Measurements from ENCODE around the gene PLA2G4E.

Gene PLA2G4E

DNA sequence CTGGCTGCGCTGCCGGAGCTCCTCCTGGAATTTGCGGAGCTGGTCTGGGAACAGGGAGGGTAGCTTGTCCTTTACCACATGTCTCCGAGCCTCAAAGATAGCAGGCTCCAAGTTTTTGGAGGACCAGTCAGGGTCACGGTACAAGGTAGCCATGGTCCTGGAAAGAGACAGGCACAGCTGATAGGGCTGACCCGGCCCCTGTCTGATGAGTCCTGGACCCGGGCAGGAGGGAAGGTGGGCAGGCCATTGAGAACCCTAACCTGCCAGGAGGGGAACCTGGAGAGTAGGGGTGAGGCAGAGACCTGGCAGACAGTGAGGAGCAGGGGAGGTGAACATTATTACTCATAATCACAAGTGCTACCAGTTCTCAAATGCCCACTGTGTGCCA, 28.0 kb downstream of the PLA2G4E start:
- no peak for DNase-seq (ENCODE audit: low read depth in 2 of 3, low spot score in 1 of 3)

DNA sequence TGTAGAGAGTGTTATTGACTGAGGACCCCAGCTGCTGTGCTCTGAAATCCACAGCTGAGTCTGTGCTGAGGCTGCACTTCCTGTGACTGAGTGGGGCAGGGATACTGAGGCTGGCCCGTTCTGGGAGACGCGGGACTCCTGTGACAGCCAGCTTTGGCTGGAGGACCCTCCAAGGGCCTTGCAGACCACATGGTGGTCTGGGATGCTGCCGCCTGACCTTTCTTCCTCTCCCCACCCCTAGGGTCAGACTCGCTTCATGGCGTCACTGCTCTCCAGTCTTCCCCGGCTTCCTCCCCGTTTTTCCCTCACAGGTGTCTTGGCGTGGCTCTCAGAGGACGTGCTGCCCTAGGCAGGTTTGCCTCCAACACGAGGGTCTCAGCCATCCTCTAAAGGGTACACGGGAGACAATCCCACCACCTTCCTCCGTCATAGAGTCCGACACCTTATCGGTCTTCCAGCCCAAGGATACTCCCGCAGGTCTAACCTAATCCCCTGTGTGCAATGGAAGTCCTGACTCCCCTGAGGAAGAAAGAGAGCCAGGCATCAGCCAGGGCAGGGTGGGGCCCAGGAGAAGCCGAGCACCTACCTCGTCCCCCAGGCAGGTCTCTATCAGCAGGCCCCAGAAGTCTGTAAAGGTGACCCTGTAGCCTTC, 28.6 kb downstream of the PLA2G4E start:
- no peak for DNase-seq (ENCODE audit: low read depth in 2 of 3, low spot score in 1 of 3)

DNA sequence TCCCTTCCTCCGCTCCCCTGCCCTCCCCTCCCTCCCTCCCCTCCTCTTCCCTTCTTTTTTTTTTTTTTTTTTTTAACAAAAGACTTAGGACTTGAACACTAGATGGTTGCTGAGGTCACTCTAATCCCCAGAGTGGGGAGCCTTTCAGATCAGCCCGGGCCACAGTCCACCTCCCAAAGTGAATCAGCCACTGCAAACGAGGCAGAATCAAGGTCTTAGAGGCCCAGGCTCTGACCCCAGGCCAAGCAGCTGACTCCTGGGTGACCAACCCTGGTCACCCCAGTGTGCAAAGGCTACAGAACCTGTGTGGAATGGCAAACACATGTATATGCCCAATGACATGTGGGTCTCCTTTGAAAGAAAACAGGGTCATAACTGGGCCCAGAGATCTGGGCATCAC, 30.2 kb downstream of the PLA2G4E start:
- DNase-seq (ENCODE audit: low read depth in 2 of 3, low spot score in 1 of 3) = no peak

DNA sequence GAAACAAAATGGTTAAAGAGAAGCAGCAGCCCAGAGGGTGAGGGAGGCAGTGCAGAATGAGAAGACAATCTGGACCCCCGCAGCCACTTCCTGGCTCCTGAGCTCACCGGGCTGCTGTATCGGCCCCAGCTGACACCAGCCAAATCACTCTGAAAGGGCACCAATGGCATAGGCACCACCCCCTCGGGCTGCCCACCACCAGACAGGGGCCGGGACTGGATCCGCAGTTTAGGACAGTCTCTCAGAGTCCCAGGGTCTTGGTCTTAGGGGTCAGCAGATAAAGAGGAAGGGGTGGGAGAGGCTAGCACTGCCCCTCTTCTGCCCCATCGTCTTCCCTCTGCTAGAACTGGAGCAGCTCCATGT, 30.6 kb downstream of the PLA2G4E start:
- no peak for DNase-seq (ENCODE audit: low read depth in 2 of 3, low spot score in 1 of 3)

DNA sequence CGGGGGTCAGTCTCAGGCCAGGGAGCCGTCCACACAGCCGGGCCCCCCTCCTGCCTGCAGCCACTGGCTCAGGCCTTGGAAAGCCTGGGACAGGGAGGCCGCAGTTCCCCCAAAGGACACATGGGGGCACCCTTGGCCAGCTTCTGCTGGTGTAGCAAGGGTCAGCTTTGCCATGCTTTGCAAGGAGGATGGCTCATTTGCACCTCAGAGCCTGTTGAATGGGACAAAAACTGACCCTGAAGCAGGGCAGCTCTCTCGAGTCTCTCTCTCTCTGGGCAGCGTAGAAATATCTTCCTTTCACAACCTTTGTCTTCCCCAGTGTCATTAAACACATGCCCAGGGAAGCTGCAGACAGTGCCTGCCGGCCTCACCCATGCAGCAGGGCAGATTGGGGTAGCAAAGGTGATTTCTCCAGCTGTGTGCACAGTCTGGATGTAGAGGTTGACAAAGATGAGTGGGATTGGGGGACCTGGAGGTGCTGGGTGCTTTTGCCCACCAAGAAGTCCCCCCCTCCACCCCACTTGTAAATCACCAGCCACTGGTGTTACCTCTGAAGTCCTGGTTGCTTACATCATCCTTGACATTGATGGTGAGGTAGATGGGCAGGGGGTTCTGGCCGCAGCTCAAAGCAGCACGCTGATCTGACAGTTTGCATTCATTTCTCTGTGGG, 31.1 kb downstream of the PLA2G4E start:
- peak; percentile 81 to 94 (median 83) for DNase-seq (ENCODE audit: low read depth in 2 of 3, low spot score in 1 of 3)

DNA sequence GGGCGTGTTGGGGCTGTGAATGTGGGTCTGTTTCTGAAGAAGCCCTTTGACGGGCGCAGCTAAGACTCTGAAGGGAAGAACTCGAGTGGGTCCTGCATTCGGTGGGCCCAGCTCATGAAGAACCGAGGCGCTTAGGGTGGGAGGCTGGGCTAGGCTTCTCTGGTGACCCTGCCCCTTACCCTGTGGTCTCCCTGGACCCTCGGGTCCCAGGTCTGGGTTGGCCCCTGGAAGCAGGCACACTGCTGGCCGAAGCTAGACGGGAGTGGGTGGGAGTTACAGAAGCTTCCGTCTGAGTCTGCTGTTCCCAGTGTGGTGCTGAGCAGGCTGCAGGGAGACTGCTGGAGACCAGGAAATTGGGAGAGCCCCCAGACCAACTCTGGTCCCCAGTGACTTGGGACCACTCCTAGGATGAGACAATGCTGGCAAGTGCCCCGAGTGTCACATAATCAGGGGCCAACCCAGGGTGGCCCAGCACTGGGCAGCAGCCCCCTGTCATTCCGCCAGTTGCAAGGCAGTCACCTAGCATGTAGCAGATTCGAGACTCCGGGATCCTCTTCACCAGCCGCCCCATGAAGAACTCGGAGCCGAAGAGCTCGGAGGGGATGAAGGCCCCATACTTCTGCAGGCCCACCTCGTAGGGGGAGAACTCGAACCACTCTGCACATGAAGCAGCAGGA, 31.8 kb downstream of the PLA2G4E start:
- no peak for DNase-seq (ENCODE audit: low read depth in 2 of 3, low spot score in 1 of 3)

DNA sequence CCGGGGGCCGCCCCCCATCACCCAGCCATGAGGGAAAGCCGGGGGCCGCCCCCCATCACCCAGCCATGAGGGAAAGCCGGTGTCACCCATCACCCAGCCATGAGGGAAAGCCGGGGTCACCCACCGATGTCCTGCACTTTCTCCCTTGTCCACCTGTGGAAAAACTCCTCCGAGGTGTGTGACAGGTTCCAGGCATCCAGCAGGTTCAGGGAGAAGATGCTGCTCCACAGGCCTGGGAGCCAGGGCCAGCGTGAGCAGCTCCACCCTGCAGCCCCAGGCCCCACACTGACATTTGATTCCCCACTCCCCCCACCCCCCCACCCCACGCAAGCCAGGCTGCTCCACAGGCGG, 32.9 kb downstream of the PLA2G4E start:
- DNase-seq (ENCODE audit: low read depth in 2 of 3, low spot score in 1 of 3) = no peak

DNA sequence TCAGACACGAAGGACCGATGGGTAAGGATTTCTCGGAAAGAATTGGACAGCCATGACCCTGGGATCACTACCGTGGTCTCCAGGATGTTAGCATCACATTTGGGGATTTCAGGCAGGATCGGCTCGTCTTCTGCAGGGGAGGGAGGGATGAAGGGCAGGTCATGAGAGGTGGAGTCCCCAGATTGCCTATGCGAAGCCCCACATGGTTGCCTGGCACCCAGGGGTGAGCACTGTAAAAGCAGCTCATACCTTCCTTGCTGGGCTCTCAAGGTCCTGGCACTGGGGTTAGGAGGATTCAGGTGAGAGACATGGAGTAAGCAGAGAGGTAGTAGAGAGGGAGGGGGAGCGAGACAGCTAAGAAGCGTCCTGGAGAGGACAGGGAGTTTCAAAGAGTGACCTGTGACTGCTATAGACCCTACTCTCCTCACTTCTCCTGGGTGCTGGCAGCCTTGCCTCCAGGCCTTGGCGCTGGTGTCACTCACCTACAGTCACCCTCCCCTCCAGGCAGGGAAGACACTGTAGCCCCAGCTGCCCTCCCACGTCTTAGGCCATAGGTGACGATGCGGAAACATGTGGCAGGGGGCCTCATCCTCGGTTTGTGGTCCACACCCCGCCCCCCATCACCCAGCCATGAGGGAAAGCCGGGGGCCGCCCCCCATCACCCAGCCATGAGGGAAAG, 33.5 kb downstream of the PLA2G4E start:
- DNase-seq (ENCODE audit: low read depth in 2 of 3, low spot score in 1 of 3) = no peak

DNA sequence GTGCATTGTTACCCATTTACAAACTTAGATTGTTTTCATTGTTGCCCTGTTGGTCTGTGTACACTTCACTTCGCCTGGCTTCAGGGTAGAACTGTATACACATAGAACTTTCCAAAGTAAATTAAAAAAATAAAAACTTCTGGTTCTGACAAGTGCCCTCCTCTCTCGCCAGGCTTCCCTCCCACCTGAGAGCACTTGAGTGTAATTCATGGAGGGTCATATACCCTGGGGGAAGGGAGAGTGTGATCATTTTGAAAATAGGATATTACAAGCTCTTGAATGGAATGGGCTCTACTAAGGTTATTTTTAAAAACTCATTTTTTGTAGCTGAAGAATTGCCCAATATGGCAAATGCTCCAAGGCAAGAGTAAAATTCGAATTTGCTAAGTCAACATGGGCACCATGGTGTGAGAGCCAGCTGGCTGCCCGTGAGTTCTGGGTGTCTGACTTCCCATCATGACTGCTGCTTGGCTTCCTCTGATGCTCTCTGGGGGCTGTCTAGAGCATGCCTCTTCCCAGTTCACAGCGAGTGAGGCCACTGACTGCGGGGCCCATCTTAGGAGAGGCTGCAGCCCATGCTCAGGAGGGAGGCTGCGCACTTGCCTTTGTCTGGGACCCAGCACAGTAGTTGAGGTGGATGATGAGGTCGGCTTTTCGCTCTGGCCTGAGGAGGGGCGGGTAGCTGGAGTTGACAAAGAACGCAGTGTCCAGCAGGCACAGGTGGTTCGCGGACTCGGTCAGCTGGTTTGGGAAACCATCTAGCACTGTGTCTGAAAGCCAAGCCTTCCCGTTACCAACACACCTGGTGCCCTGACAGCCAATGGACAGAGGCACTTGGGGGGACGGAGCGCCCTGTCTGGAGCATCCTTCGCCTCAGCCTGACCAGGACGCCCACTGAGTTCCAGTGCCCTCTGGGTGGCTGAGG, 35.3 kb downstream of the PLA2G4E start:
- DNase-seq (ENCODE audit: low read depth in 2 of 3, low spot score in 1 of 3) = no peak

DNA sequence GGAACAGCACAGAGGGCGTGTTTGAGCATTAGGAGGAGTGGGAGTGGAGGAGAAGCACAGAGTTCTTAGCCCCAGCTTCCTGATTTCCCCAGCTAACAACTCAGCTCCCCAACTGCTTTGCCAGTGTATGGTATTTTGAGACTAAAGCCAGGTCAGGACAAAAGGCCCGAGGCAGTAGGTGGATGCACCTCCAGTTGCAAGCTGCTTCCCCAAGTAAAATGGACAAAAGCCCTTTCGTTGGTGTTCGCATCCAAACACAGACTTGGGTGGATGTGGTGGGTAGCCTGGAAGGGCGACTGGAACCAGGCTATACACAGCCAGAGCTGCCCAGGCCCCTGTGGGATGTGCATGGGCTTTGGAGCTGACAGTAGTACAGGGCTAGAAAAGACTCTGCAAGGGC, 36.2 kb downstream of the PLA2G4E start:
- no peak for DNase-seq (ENCODE audit: low read depth in 2 of 3, low spot score in 1 of 3)

DNA sequence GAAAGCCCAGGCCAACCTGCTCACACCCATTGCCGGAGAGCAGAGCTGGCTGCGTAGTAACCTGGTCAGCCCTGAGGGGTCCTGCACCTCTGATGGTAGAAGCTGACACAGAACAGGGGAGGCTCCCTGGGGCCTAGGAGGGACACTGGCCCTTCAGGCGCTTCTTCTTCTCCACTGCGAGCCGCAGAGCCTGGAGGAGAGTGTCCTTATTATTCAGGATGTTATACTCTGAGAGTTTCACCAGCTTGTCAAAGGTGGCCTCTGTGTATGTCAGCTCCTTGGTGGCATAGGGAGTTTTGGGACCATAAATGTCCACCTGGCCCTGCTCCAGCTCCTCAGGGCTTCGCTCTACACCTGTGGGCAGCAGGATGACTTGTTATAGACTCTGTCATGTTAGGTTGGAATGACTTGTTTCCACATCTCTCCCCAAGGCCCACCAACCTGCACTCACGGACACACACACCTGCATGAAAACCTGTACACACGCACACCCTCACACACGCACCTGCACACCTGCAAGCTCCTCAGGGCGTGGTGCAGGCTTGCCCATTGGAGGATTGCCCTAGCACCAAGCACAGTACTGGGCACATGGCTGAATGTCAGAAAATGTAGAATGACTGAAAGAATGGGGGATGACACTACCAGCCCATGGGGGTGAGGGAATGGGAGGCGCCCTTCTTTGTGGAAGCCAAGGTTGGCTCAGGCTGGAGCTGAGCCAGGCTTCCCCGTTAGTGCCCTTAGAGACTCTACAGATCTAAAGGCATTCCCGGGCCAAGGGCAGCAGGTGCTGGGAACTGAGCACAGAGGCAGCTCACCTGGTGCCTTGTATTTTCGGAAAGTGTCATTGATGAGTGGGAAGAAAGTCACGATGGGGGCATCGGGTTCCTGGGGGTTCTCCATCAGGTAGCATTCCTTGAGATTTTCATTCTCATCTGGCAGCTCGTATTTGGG, 36.9 kb downstream of the PLA2G4E start:
- no peak for DNase-seq (ENCODE audit: low read depth in 2 of 3, low spot score in 1 of 3)

DNA sequence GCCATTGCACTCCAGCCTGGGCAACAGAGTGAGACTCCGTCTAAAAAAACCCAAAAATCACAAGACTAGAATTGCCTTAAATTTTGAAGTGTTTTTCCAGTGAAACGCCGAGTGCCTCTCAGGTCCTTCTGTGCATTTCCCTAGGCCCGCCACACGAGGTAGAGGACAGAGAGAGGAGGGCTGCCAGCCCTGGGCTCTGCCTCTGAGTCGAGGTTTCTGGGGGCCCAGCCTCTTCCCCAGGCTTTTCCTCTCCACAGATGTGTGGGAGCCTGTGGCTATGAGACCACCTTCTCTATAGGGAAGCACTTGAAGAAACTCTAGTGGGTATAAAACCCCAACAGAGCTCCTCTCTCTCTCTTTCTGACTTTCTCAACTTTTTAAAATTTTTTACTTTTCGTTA, 37.6 kb downstream of the PLA2G4E start:
- no peak for DNase-seq (ENCODE audit: low read depth in 2 of 3, low spot score in 1 of 3)

DNA sequence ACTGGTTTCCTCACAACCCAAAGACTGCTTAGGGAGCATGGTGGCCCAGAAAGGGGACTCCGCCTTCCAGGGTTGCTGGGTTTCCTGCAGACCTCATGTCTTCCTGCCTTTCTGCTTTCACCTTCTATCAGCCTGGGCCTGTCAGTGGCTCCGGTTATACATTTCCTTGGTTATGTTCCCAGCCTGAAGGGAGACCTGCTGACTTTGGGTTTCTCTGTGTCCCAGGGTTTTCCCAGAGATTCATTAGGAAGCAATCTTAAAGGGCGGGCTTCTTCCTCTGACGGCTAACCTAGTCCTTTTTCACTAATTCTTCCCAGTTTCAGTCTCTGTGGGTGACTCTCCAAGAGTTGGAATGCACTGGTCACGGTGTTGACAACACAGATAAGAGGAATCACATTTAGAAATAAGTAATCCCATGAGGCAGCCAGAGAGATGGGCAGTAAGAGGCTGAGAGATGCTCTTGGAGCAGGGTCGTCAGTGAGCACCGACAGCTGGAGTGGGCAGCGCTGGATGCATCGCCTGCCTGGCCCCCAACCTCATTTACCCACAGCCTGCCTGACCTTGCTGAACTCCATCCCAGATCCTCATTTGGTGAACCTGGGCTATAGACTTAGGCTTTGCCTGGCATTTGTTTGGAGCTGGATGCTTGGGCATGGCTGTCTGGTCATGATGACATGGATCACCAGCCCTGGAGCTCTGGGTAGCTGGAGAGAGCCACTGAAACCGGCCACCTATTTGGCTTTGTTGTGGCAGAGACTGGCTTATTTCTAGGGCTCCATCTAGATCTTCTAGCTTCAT, 38.5 kb downstream of the PLA2G4E start:
- no peak for DNase-seq (ENCODE audit: low read depth in 2 of 3, low spot score in 1 of 3)

DNA sequence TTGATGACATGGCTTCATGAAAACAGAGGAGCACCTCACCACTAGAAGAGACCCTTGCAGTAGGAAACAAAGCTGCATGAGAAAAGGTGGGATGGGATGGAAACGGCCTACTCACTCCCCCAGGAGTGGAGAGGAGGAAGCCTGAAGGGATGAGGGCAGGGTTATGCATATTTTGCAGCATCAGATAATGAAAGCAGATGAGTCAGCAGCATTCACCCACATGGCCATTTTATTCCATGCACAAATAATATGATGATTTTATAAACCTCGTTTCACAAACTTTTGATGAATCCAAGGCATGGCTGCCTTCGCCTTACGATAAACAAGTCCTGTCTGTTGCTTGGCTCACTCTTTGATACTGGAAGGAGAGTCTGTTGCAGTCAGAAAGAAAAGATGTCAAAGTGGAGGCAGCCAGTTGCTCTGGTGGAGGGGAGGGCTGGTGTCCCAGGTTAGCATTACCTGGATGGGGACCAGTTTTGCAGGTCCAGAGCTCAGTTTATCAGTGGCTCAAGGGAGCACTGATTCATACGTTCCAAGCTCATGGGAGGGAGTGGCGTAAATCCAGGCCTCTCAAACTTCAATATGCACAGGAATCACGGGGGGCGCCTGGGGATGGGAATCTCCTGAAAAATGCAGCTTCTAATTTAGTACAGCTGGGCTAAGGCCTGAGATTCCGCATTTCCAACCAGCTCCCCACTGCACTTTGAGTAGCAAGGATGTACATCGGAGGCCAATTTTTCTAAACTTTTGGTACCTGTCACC, 39.3 kb downstream of the PLA2G4E start:
- no peak for DNase-seq (ENCODE audit: low read depth in 2 of 3, low spot score in 1 of 3)

DNA sequence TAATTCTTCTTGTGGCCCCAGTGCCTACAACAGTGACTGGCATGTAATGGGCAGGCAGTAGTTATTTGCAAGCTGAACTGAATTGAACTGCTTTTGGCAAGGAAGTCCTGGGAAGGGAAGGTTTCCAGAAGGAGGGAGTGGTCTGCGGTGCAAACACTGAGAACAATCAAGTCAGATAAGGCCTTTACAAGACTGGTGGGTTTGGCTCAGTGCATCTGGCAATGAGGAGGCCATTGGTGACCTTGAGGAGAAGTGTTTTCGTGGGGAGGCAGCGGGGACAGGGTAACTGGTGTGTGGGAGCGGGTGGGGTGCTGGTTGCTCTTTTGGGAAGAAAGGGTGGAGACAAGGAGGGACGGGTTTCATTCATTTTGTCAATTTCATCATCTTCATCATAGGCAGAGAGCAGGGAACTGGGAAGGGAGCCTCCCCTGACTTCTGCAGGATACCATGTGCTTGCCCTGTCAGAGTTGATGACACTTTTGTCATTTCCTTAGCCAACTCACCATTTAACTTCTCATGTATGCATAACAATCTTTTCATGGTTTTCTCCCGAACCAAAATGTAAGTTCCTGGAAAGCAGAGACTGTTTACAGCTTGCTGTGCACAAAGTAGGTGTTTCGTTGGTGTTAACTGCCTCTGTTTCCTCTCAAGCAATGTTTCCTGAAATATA, 40.1 kb downstream of the PLA2G4E start:
- no peak for DNase-seq (ENCODE audit: low read depth in 2 of 3, low spot score in 1 of 3)

DNA sequence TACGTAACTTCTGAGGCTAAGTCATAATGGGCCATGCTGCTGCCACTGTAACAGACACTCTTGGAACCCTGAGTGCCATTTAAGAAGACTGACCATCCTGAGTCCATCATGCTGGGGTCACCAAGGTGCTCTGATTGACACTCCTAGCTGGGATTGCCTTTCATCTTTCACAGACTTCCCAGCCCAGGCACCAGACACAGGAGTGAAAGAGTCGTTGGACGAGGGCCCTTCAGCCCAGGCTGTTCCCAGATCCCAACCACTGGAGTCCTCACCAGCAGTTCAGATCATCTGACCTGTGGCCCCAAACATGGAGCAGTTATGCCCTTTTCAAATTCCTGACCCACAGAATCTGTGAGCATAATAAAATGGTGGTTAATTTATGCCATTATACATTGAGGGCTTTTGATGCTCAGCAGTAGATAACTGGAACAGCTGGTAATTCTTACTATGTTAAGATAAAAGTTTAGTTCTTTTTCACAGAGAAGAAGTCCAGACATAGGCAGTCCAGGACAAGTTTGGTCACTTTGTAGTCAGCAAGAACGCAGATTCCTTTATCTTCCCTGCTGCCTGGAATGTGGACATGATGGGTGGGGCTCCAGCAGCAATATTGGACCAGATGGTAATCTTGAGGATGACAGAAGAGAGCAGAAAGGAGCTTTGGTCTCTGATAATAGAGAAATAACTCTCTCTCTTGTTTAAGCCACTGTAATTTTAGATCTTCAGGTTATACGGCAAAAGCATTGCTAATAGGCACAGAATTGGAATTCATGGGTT, 41.2 kb downstream of the PLA2G4E start:
- no peak for DNase-seq (ENCODE audit: low read depth in 2 of 3, low spot score in 1 of 3)

DNA sequence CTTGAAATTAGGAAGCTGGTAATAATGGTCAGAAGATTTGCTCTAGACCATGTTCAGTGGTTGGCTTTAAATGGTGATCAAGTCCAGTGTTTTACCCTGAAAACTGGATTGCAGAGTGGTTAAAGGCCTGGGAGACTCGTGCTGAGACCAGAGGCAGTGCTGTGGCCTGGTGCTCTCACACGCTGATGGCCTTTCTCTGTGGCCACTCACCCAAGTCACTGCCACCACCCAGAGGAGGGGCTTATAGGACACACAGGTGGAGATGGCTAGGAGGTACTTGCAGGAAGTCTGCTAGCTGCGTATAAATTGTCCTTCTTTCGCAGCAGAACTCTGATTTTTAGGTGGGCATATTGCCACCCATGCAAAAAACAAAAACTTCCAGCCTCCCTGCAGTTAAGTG, 42.3 kb downstream of the PLA2G4E start:
- DNase-seq (ENCODE audit: low read depth in 2 of 3, low spot score in 1 of 3) = no peak

Data from stimulated activated CD4-positive, alpha-beta T cell treated with anti-CD3 and anti-CD28 coated beads, Interleukin-12 subunit alpha, Interleukin-12 subunit beta, amount 100 ng/mL, for 48 hours (primary cell).